GM21367 (cell line): ENCODE data around the gene NLN.
"Not testable (repeated sequence)": the region's sequence is repeated elsewhere in the genome, so short reads cannot be mapped to it uniquely, and the experiment has no call there.

Experiments
- ATAC-seq: cut with Tn5 transposase; IDR thresholded peaks from one replicate; pipeline ENCODE4 v1.9.1; 2021; ENCODE audit not compliant: unreplicated experiment

Gene NLN

GRCh38 chr5:65866837-65867521 is 145.0 kb downstream of the NLN start:
- ATAC-seq, result no peak

DNA sequence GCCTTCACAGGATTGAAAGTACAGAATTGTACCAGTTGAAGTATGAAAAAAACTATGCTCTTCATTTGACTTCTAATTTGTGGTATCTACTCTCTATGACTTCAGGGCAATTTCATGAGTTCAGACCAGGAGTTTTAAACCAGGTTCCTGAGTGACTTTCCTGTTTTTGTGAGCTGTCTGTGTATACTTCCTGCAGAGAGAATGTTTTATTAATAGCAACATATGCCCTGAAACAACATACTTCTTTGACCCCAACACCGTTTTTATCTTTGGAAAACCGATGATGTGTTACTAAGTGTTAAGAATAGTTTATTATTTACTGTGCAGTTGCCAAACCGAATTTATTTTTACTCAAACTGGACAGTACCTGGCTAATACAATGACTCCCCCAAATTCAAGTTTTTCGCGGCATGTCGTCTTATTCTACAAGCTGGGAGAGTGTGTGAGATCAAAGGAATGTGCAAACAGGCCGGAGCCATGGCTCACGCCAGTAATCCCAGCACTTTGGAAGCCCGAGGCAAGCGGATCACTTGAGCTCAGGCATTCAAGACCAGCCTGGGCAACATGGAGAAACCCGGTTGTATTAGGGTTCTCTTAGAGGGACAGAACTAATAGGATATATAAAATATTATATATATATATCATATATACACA is 145.7 kb downstream of the NLN start:
- ATAC-seq, result no peak

GRCh38 chr5:65868509-65868908 is 146.5 kb downstream of the NLN start:
- ATAC-seq, result no peak

GRCh38 chr5:65871182-65871581 is 149.2 kb downstream of the NLN start:
- ATAC-seq, result no peak

DNA sequence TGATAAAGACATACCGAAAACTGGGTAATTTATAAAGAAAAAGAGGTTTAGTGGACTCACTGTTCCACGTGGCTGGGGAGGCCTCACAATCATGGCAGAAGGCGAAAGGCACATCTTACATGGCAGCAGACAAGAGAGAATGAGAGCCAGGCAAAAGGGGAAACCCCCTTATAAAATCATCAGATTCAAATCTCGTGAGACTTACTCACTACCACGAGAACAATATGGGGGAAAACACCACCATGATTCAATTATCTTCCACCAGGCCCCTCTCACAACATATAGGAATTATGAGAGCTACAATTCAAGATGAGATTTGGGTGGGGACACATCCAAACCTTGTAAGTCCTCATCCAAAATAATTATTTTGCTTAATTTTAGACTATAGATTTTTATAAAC is 149.8 kb downstream of the NLN start:
- not testable (repeated sequence) for ATAC-seq

- ATAC-seq, result no peak
Observed at GRCh38 chr5:65873181-65873750, 151.3 kb downstream of the NLN start.

DNA sequence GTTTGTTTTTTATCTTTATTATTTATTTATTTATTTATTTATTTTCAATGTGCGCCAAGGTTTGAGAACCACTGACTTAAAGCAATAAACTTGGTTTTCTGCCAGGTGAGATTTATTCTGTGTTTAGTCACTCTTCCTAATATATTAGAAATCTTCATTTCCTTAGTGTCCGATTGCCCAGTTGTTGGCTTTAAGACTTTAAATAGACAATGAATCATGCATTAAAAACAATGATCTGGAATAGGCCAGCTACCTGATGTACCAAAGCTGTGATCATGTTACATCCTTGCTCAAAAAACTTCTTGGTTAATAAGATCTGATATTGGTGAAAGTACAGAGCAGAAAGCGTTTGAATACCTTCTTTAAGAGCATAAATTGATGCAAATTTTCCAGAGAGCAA is 152.2 kb downstream of the NLN start:
- ATAC-seq, result no peak

DNA sequence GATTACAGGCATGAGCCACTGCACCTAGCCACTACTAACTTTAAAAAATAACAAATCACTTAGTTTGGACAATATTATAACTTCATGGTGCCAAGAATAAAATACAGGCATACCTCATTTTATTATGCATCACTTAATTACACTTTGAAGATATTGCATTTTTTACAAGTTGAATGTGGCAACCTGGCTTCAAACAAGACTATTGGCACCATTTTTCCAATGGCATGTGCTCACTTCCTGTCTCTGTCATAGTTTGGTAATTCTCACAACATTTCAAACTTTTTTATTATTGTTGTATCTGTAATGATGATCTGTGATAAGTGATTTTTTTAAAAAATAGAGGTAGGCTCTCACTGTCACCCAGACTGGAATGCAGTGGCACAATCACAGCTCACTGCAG is 154.5 kb downstream of the NLN start:
- no peak for ATAC-seq

- no peak for ATAC-seq
Observed at GRCh38 chr5:65876970-65877369, 155.0 kb downstream of the NLN start.
